IMR-90 (cell line): ENCODE measurements around the gene SLC17A5. TPM values are rescaled to one million over a fixed set of nuclear protein-coding genes. Genes with fewer than 3 reads are reported as not detected.
"Not testable (repeated sequence)": the region's sequence is repeated elsewhere in the genome, so short reads cannot be mapped to it uniquely, and the experiment has no call there.

ENCODE experiments used
- ATAC-seq: fragments of 200-7000 bp; cut with Tn5 transposase; 2 replicates; pipeline ENCODE4 v1.9.1; 2020; ENCODE audit warnings: low read depth, mild to moderate bottlenecking, moderate library complexity
- BruUV-seq: library from RNA; stranded (reverse); fragments of 400-500 nt; replicated peaks from 2 replicates; lab custom pipeline; 2021; lab: Mats Ljungman, UMichigan
- CTCF ChIA-PET: fragments of 300-600 bp; formaldehyde crosslinking; extraction: SDS; loops from one replicate; lab custom pipeline; 2021; ENCODE audit warnings: antibody characterized with exemption; lab: Yijun Ruan, JAX
- POLR2A ChIA-PET: fragments of 300-600 bp; sonication (Branson Sonifier 250); formaldehyde crosslinking; loops from one replicate; lab custom pipeline; 2022; ENCODE audit warnings: antibody characterized with exemption; ENCODE audit not compliant: unreplicated experiment; lab: Charles Lee
- DNase-seq: peaks from one replicate; pipeline ENCODE4 v3.0.0; 2013
- H2AFZ ChIP-seq: replicated peaks from 2 replicates; pipeline ENCODE3; 2013; ENCODE audit warnings: low read length, mild to moderate bottlenecking; ENCODE audit not compliant: poor library complexity
- H2AK5ac ChIP-seq: 2 replicates; pipeline ENCODE4 v1.6.1; 2013; ENCODE audit warnings: low read depth, low read length, inconsistent platforms
- H2AK9ac ChIP-seq: replicated peaks from 2 replicates; pipeline ENCODE3; 2013; ENCODE audit warnings: mild to moderate bottlenecking, low read depth, low read length, moderate library complexity; ENCODE audit not compliant: poor library complexity
- H2BK120ac ChIP-seq: 2 replicates; pipeline ENCODE4 v1.6.1; 2013; ENCODE audit warnings: low read depth, low read length, inconsistent platforms
- H2BK15ac ChIP-seq: 3 replicates; pipeline ENCODE4 v1.6.1; 2013; ENCODE audit warnings: low read depth, low read length, inconsistent platforms
- H2BK20ac ChIP-seq: 2 replicates; pipeline ENCODE4 v1.6.1; 2013; ENCODE audit warnings: low read depth, mild to moderate bottlenecking, inconsistent platforms, low read length, moderate library complexity
- H2BK5ac ChIP-seq: 2 replicates; pipeline ENCODE4 v1.6.1; 2013; ENCODE audit warnings: mild to moderate bottlenecking, low read depth, low read length, inconsistent platforms; ENCODE audit not compliant: poor library complexity, severe bottlenecking
- H3K14ac ChIP-seq: replicated peaks from 2 replicates; pipeline ENCODE4 v1.6.1; 2013; ENCODE audit warnings: low read depth, low read length, inconsistent platforms
- H3K18ac ChIP-seq: 2 replicates; pipeline ENCODE4 v1.6.1; 2013; ENCODE audit warnings: low read depth, low read length, control low read depth
- H3K23ac ChIP-seq: 2 replicates; pipeline ENCODE4 v1.6.1; 2013; ENCODE audit warnings: low read depth, low read length, inconsistent platforms
- H3K27ac ChIP-seq: 2 replicates; pipeline ENCODE4 v1.5.1; 2013; ENCODE audit warnings: mild to moderate bottlenecking, control low read depth, low read length; ENCODE audit not compliant: insufficient read depth
- H3K27me3 ChIP-seq: 2 replicates; pipeline ENCODE4 v1.6.1; 2013; ENCODE audit warnings: low read length; ENCODE audit not compliant: control insufficient read depth, insufficient read depth
- H3K36me3 ChIP-seq: 2 replicates; pipeline ENCODE4 v1.6.1; 2013; ENCODE audit warnings: low read length, mixed read lengths; ENCODE audit not compliant: control insufficient read depth, insufficient read depth
- H3K4ac ChIP-seq: 2 replicates; pipeline ENCODE4 v1.6.1; 2013; ENCODE audit warnings: low read depth, low read length, inconsistent platforms
- H3K4me1 ChIP-seq: 2 replicates; pipeline ENCODE4 v1.6.1; 2013; ENCODE audit warnings: low read length, mixed read lengths; ENCODE audit not compliant: control insufficient read depth, insufficient read depth
- H3K4me2 ChIP-seq: 2 replicates; pipeline ENCODE4 v1.6.1; 2013; ENCODE audit warnings: low read depth, mild to moderate bottlenecking, control low read depth, low read length, moderate library complexity
- H3K4me3 ChIP-seq: 2 replicates; pipeline ENCODE4 v1.5.1; 2013; ENCODE audit warnings: low read depth, mild to moderate bottlenecking, control low read depth, low read length, moderate library complexity; ENCODE audit not compliant: insufficient read depth
- H3K56ac ChIP-seq: 2 replicates; pipeline ENCODE4 v1.6.1; 2013; ENCODE audit warnings: low read length, inconsistent platforms; ENCODE audit not compliant: insufficient read depth; ENCODE audit errors: extremely low read depth
- H3K79me1 ChIP-seq, 2 experiments: 2 replicates each; pipeline ENCODE4 v1.6.1; 2013; ENCODE audit warnings: low read length in 2 of 2, inconsistent platforms in 1 of 2, low read depth in 1 of 2
- H3K9ac ChIP-seq: 2 replicates; pipeline ENCODE4 v1.6.1; 2013; ENCODE audit warnings: low read depth, low read length, control low read depth
- H3K9me1 ChIP-seq: 2 replicates; pipeline ENCODE4 v1.6.1; 2013; ENCODE audit warnings: low read length, inconsistent platforms; ENCODE audit not compliant: insufficient read depth
- H3K9me3 ChIP-seq: 2 replicates; pipeline ENCODE4 v1.6.1; 2013; ENCODE audit warnings: low read length; ENCODE audit not compliant: control insufficient read depth, insufficient read depth
- H4K20me1 ChIP-seq: 2 replicates; pipeline ENCODE4 v1.6.1; 2013; ENCODE audit warnings: low read length, inconsistent platforms; ENCODE audit not compliant: insufficient read depth
- H4K5ac ChIP-seq: 2 replicates; pipeline ENCODE4 v1.6.1; 2013; ENCODE audit warnings: mild to moderate bottlenecking, low read depth, low read length, control low read depth
- H4K8ac ChIP-seq, 2 experiments: 2 replicates each; pipeline ENCODE4 v1.6.1; 2013; ENCODE audit warnings: low read depth in 2 of 2, low read length in 2 of 2, control low read depth in 1 of 2, inconsistent platforms in 1 of 2
- H4K91ac ChIP-seq: 2 replicates; pipeline ENCODE4 v1.6.1; 2013; ENCODE audit warnings: low read depth, low read length, inconsistent platforms; ENCODE audit not compliant: insufficient read depth
- WGBS, 2 experiments: methylation state at CpG; one replicate each; pipeline versions ENCODE4 v1.1.5 to v1.1.7; 2013; ENCODE audit warnings: missing lambda C conversion rate in 2 of 2; ENCODE audit not compliant: insufficient read length in 1 of 2; ENCODE audit errors: extremely low coverage in 2 of 2; 5-methylcytosine and 5-hydroxymethylcytosine counted together
- dilution Hi-C: fragments of 300-500 bp; cut with HindIII; formaldehyde crosslinking; loops from one replicate; pipeline ENCODE4 v1.14.3; 2018; ENCODE audit warnings: low sequenced_read_pairs; ENCODE audit not compliant: unreplicated experiment
- in situ Hi-C: fragments of 300-500 bp; cut with MboI; formaldehyde crosslinking; loops from 3 replicates; pipeline ENCODE4 v1.14.3; 2019; ENCODE audit warnings: low sequenced_read_pairs, inconsistent platforms, mixed read lengths
- intact Hi-C: fragments of 100-400 bp; cut with micrococcal nuclease; formaldehyde crosslinking; loops from 2 replicates; pipeline ENCODE4 v1.10.0; 2022
- polyA plus RNA-seq, 3 experiments: library from polyadenylated mRNA; depleted of rRNA; stranded (reverse); fragments of >200 nt; gene quantifications; 2 replicates each; pipeline ENCODE4 v1.2.3, GENCODE V29; 2012; ENCODE audit warnings: low replicate concordance in 1 of 3
- total RNA-seq: library from RNA; depleted of rRNA; stranded (reverse); fragments of >200 nt; gene quantifications from 2 replicates; pipeline ENCODE4 v1.2.3, GENCODE V29; 2012

Gene SLC17A5
- total and polyA plus RNA-seq, 2 of the 4 experiments (the other 2 are of a cell fraction), result 20.8 to 27.2 TPM

- H3K9me1 ChIP-seq, H3K14ac ChIP-seq, CTCF ChIA-PET, H3K23ac ChIP-seq, intact Hi-C loops, H3K36me3 ChIP-seq, H4K20me1 ChIP-seq, H3K4me3 ChIP-seq, H3K4me1 ChIP-seq, H3K9ac ChIP-seq, H3K4me2 ChIP-seq, H2BK20ac ChIP-seq, H2AFZ ChIP-seq, ATAC-seq, H3K4ac ChIP-seq, dilution Hi-C loops, H3K79me1 ChIP-seq, POLR2A ChIA-PET, H3K27me3 ChIP-seq, BruUV-seq, DNase-seq, H2BK15ac ChIP-seq, H2AK5ac ChIP-seq, H4K91ac ChIP-seq, H4K8ac ChIP-seq, H3K56ac ChIP-seq, H3K27ac ChIP-seq, H2BK120ac ChIP-seq, H3K9me3 ChIP-seq, H2AK9ac ChIP-seq, H4K5ac ChIP-seq, H2BK5ac ChIP-seq, H3K18ac ChIP-seq: not testable (repeated sequence)
- WGBS, 2 experiments, result no CpG with 5 or more reads among the region's 8 CpGs
- in situ Hi-C loops, result loop anchor here (25.0 kb wide), 1 partner anchor 331 kb away; no protein-coding TSS in a partner anchor
Observed at GRCh38 chr6:73618082-73618481, 35.7 kb downstream of the SLC17A5 start.
